Endothelial cell of umbilical vein (primary cell): ENCODE data around the gene FAM209B. TPM values are rescaled to one million over a fixed set of nuclear protein-coding genes. Genes with fewer than 3 reads are reported as not detected.

Source experiments
- BruUV-seq: library from RNA; stranded (reverse); fragments of 400-500 nt; replicated peaks from 2 replicates; lab custom pipeline; 2021; lab: Mats Ljungman, UMichigan
- CTCF ChIA-PET: fragments of 300-600, 350-600 bp; sonication (Branson Sonifier 250); formaldehyde crosslinking; loops from one replicate; lab custom pipeline; 2021; ENCODE audit warnings: antibody characterized with exemption, inconsistent platforms; lab: Charles Lee
- POLR2A ChIA-PET: fragments of 300-600, 350-600 bp; sonication (Branson Sonifier 250); formaldehyde crosslinking; loops from one replicate; lab custom pipeline; 2021; ENCODE audit warnings: antibody characterized with exemption, inconsistent platforms; lab: Charles Lee
- DNase-seq: peaks from one replicate; pipeline ENCODE4 v3.0.0-alpha.2; 2011; ENCODE audit warnings: low read depth, low spot score
- FAIRE-seq: peaks from 2 replicates; lab custom pipeline; 2011; peaks lifted over from hg19 to GRCh38; lab: Jason Lieb, UNC
- H2AFZ ChIP-seq: 2 replicates; pipeline ENCODE4 v1.6.0; 2012; ENCODE audit warnings: low read depth, low read length, control low read depth, inconsistent platforms
- H3K27ac ChIP-seq: 2 replicates; pipeline ENCODE4 v1.5.1; 2011; ENCODE audit warnings: low read depth, mild to moderate bottlenecking, control low read depth, low read length, moderate library complexity; ENCODE audit not compliant: insufficient read depth
- H3K27me3 ChIP-seq, 2 experiments: 2 replicates each; pipeline versions ENCODE4 v1.6.0 to v1.6.1; 2011; ENCODE audit warnings: low read length in 2 of 2, mixed read lengths in 1 of 2; ENCODE audit not compliant: control insufficient read depth in 2 of 2, insufficient read depth in 2 of 2
- H3K36me3 ChIP-seq, 2 experiments: 2 replicates in 1 of 2; 3 replicates in 1 of 2; pipeline ENCODE4 v1.5.1; 2011; ENCODE audit warnings: low read length in 2 of 2, mild to moderate bottlenecking in 1 of 2, moderate library complexity in 1 of 2; ENCODE audit not compliant: control insufficient read depth in 2 of 2, insufficient read depth in 2 of 2; ENCODE audit errors: extremely low read depth in 1 of 2
- H3K4me1 ChIP-seq: 3 replicates; pipeline ENCODE4 v1.5.1; 2011; ENCODE audit warnings: mild to moderate bottlenecking, low read length; ENCODE audit not compliant: control insufficient read depth, insufficient read depth; ENCODE audit errors: extremely low read depth
- H3K4me2 ChIP-seq: 2 replicates; pipeline ENCODE4 v1.6.1; 2011; ENCODE audit warnings: low read length, control low read depth, mixed read lengths; ENCODE audit not compliant: insufficient read depth
- H3K4me3 ChIP-seq, 3 experiments: fragments of 200-600 bp in 1 of 3; sonication (generic), shearing (Covaris generic) in 1 of 3; replicated peaks in 1 of 3; 2 replicates each; pipeline ENCODE4 v1.5.1; 2011 to 2016; ENCODE audit warnings: control low read depth in 3 of 3, low read length in 3 of 3, mild to moderate bottlenecking in 2 of 3, inconsistent platforms in 1 of 3, low read depth in 1 of 3, moderate library complexity in 1 of 3; ENCODE audit not compliant: insufficient read depth in 1 of 3
- H3K79me2 ChIP-seq: 2 replicates; pipeline ENCODE4 v1.6.0; 2012; ENCODE audit warnings: low read length, inconsistent platforms; ENCODE audit not compliant: control insufficient read depth, insufficient read depth
- H3K9ac ChIP-seq: replicated peaks from 2 replicates; pipeline ENCODE3; 2011; ENCODE audit warnings: low read length, control low read depth; ENCODE audit not compliant: insufficient read depth; ENCODE audit errors: extremely low read depth
- H3K9me1 ChIP-seq: replicated peaks from 3 replicates; pipeline ENCODE4 v1.6.0; 2011; ENCODE audit warnings: mild to moderate bottlenecking, low read length; ENCODE audit not compliant: control insufficient read depth, insufficient read depth; ENCODE audit errors: extremely low read depth
- H3K9me3 ChIP-seq: replicated peaks from 2 replicates; pipeline ENCODE4 v1.5.1; 2012; ENCODE audit warnings: low read length, inconsistent platforms; ENCODE audit not compliant: control insufficient read depth, insufficient read depth
- H4K20me1 ChIP-seq: replicated peaks from 2 replicates; pipeline ENCODE3; 2011; ENCODE audit warnings: mild to moderate bottlenecking, low read length; ENCODE audit not compliant: control insufficient read depth, insufficient read depth; ENCODE audit errors: extremely low read depth
- CTCF ChIP-seq, 2 donors: IDR thresholded peaks; 1 replicate in 1 of 2; 2 replicates in 1 of 2; pipeline ENCODE4 v1.5.1; 2011; ENCODE audit warnings: low read length in 2 of 2, mild to moderate bottlenecking in 2 of 2, moderate library complexity in 2 of 2, control low read depth in 1 of 2, inconsistent platforms in 1 of 2, low read depth in 1 of 2; ENCODE audit not compliant: insufficient read depth in 1 of 2; ENCODE audit errors: extremely low read depth in 1 of 2
- EZH2 ChIP-seq: IDR thresholded peaks from 2 replicates; pipeline ENCODE4 v1.6.1; 2012; ENCODE audit warnings: borderline replicate concordance, low read depth, mild to moderate bottlenecking, moderate library complexity, low read length, inconsistent platforms; ENCODE audit not compliant: severe bottlenecking
- FOS ChIP-seq: IDR thresholded peaks from 2 replicates; pipeline ENCODE4 v1.6.1; 2011; ENCODE audit warnings: mild to moderate bottlenecking, low read length, moderate library complexity, borderline replicate concordance; ENCODE audit not compliant: insufficient read depth
- GATA2 ChIP-seq: IDR thresholded peaks from 2 replicates; pipeline ENCODE4 v1.7.0; 2011; ENCODE audit warnings: low read depth, mild to moderate bottlenecking, moderate library complexity, mixed read lengths, low read length; ENCODE audit not compliant: insufficient read length, insufficient read depth
- JUN ChIP-seq: IDR thresholded peaks from 2 replicates; pipeline ENCODE4 v1.6.1; 2011; ENCODE audit warnings: borderline replicate concordance, low read depth; ENCODE audit not compliant: insufficient read length, insufficient read depth
- MAX ChIP-seq: IDR thresholded peaks from 2 replicates; pipeline ENCODE4 v1.6.1; 2011; ENCODE audit not compliant: insufficient read depth, insufficient read length
- MYC ChIP-seq: IDR thresholded peaks from one replicate; pipeline ENCODE4 v1.6.1; 2011; ENCODE audit warnings: mild to moderate bottlenecking, low read depth, low read length
- POLR2A ChIP-seq: IDR thresholded peaks from 2 replicates; pipeline ENCODE4 v1.6.1; 2012; ENCODE audit warnings: low read depth, mild to moderate bottlenecking, control low read depth, low read length
- POLR2AphosphoS5 ChIP-seq: IDR thresholded peaks from 2 replicates; pipeline ENCODE4 v1.6.1; 2012; ENCODE audit warnings: low read depth, mild to moderate bottlenecking, control low read depth, low read length, moderate library complexity; ENCODE audit not compliant: insufficient read depth
- dilution Hi-C: fragments of 300-500 bp; cut with MboI; formaldehyde crosslinking; loops from one replicate; pipeline ENCODE4 v1.15.0; 2019; ENCODE audit warnings: low sequenced_read_pairs; ENCODE audit not compliant: extremely low pct_ligation_motif_present
- intact Hi-C: fragments of 100-400 bp; cut with micrococcal nuclease; formaldehyde crosslinking; loops from one replicate; pipeline ENCODE4 v1.10.0; 2022
- polyA plus RNA-seq, 4 experiments: library from polyadenylated mRNA; depleted of rRNA in 3 of 4; stranded (reverse) in 3 of 4; unstranded in 1 of 4; fragments of >200 nt; gene quantifications; 2 replicates each; pipeline versions ENCODE4 v1.2.1 to v1.2.3, GENCODE V29; 2011 to 2012; ENCODE audit warnings: missing spikeins in 1 of 4
- total RNA-seq: library from RNA; stranded (reverse); gene quantifications from 2 replicates; pipeline ENCODE4 v1.2.3, GENCODE V29; 2021

Gene FAM209B
- total and polyA plus RNA-seq, 2 donors (not counting 3 experiments of a cell fraction or from before 2014, with no cell fraction given): 0.22 TPM; not detected in 1

DNA sequence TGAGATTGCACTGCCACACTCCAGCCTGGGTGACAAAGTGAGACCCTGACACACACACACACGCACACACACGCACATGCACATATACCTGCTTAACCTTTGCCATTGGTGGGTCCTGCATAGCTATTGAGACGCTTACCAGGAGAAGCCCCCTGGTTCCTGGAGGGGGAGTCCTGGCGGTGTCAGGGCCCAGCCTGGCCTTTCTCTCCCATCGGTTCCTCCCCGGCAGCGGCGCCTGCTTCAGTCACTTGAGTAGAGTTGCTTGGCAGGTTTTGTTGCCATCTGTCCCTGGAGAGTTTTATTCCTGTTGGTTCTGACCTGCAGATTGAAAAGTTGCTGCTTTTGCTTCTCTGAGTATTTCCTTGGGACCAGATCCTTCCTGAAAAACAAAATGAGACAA, 29.1 kb upstream of the FAM209B start:
- no peak overlapping the region for H3K9ac ChIP-seq
- no peak overlapping the region for H3K4me2 ChIP-seq
- no peak for TF ChIP-seq MYC
- no peak for TF ChIP-seq POLR2AphosphoS5
- TF ChIP-seq JUN: no peak
- TF ChIP-seq POLR2A: no peak
- no peak for TF ChIP-seq CTCF (IDR thresholded peaks at IDR 0.05; ENCODE audit: extremely low read depth in 1 of 2, insufficient read depth in 1 of 2, low read depth in 1 of 2, low read length in 2 of 2)
- no peak for TF ChIP-seq FOS
- TF ChIP-seq GATA2: no peak
- TF ChIP-seq EZH2: no peak
- no peak for TF ChIP-seq MAX
- CTCF ChIA-PET: interaction anchor here (0.6 kb wide), 1 partner anchor 28 kb away, joined by 3 read pairs; no protein-coding TSS in a partner anchor
- H3K9me1 ChIP-seq: no peaks in the 10 kb centered on the region
- no TSS peak for BruUV-seq
- intact Hi-C loops: no loop called here
- H3K27ac ChIP-seq: no peak overlapping the region
- peaks cover 10% of the 10 kb centered on the region for H3K4me1 ChIP-seq
- no peaks in the 10 kb centered on the region for H3K36me3 ChIP-seq
- H3K4me3 ChIP-seq: no peak overlapping the region
- H2AFZ ChIP-seq: no peak overlapping the region
- peaks cover 3% of the 10 kb centered on the region for H3K79me2 ChIP-seq
- no peaks in the 10 kb centered on the region for H3K27me3 ChIP-seq
- dilution Hi-C loops: no loop called here
- POLR2A ChIA-PET: no interaction called here
- FAIRE-seq (no peak), DNase-seq (no peak)
- H4K20me1 ChIP-seq: no peaks in the 10 kb centered on the region
- no peaks in the 10 kb centered on the region for H3K9me3 ChIP-seq
